Esophagus (tissue), 2 donors: ENCODE measurements around the gene HMG20B. TPM values are rescaled to one million over a fixed set of nuclear protein-coding genes. Genes with fewer than 3 reads are reported as not detected.

Experiments
- H3K27ac ChIP-seq, 2 donors: one replicate each; pipeline ENCODE4 v1.5.1; 2013; ENCODE audit warnings: low read depth in 2 of 2, mild to moderate bottlenecking in 2 of 2, inconsistent platforms in 1 of 2, low read length in 1 of 2, moderate library complexity in 1 of 2
- H3K27me3 ChIP-seq, 2 donors: one replicate each; pipeline ENCODE4 v1.6.1; 2013; ENCODE audit warnings: low read length in 2 of 2, control low read depth in 1 of 2, mild to moderate bottlenecking in 1 of 2; ENCODE audit not compliant: insufficient read depth in 2 of 2, control insufficient read depth in 1 of 2
- H3K36me3 ChIP-seq, 2 donors: one replicate each; pipeline ENCODE4 v1.6.1; 2013; ENCODE audit warnings: low read length in 1 of 2; ENCODE audit not compliant: control insufficient read depth in 2 of 2, insufficient read depth in 2 of 2
- H3K4me1 ChIP-seq, 2 donors: one replicate each; pipeline ENCODE4 v1.6.1; 2013; ENCODE audit warnings: low read length in 1 of 2; ENCODE audit not compliant: control insufficient read depth in 2 of 2, insufficient read depth in 2 of 2
- H3K4me3 ChIP-seq, 2 donors: one replicate each; pipeline ENCODE4 v1.5.1; 2013; ENCODE audit warnings: low read length in 2 of 2, mild to moderate bottlenecking in 2 of 2, low read depth in 1 of 2, moderate library complexity in 1 of 2
- H3K9me3 ChIP-seq, 2 donors: one replicate each; pipeline ENCODE4 v1.6.1; 2013; ENCODE audit warnings: mild to moderate bottlenecking in 2 of 2, low read depth in 1 of 2, low read length in 1 of 2, moderate library complexity in 1 of 2; ENCODE audit not compliant: control insufficient read depth in 2 of 2, insufficient read depth in 1 of 2
- WGBS, 2 donors: extraction: QIAGEN DNeasy Blood & Tissue Kit; methylation state at CpG; one replicate each; pipeline ENCODE4 v1.1.7; 2013; 5-methylcytosine and 5-hydroxymethylcytosine counted together
- polyA plus RNA-seq, 2 donors: library from polyadenylated mRNA; stranded (reverse); fragments of 200-250 nt; gene quantifications; one replicate each; pipeline ENCODE4 v1.2.3, GENCODE V29; 2013
- donor health status: healthy with polysubstance abuse.
- donor health status: Bipolar disorder and iron deficiency.

Gene HMG20B
- polyA plus RNA-seq, 2 donors: 62.1 to 68.4 TPM

DNA sequence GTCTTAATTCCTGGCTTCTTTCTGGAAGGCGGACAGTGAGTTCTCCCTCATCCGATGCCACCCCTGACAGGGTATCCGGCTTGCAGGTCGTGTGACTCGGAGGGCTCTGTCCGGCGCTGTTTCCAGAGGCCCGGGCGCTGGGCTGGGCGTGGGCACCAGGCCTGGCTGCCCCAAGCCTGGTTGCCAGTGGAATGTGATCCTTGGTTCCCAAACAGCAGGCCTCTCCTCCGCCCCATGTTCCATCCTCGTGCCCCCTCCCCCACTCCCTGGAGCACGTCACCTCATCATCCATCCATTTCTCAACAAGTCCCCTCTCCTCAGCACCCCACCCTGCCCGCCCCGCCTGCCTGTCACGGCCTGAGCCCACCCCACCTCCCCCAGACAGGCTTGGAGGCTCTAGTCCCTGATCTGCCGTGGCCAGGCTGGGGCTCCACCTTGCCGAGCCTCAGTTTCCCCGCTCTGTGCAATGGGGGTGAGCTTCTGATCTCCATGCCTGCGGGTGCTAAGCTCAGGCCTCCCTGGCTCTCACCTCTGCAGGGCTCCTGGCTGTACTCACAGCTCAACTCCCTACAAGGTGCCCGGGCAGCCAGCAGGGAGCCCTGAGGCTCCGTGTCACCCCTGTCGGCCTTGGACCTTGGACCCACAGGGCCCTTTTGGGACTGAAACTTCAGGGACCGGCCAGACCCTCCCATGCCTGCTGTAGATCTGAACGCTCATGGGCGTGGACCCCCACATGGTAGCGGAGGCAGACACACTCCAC is 31.7 kb downstream of the HMG20B start:
- Histone ChIP-seq H3K27me3 (no peaks in the 10 kb centered on the region), H3K36me3 (no peaks in the 10 kb centered on the region), H3K27ac (peak overlapping the region; percentile 21 to 27), H3K9me3 (no peaks in the 10 kb centered on the region), H3K4me3 (no peak overlapping the region), H3K4me1 (peaks cover 6 to 10% of the 10 kb centered on the region in 2 donors)
- WGBS, 2 donors: 63 to 76% methylated on average over 24 to 27 of the region's 27 CpGs

DNA sequence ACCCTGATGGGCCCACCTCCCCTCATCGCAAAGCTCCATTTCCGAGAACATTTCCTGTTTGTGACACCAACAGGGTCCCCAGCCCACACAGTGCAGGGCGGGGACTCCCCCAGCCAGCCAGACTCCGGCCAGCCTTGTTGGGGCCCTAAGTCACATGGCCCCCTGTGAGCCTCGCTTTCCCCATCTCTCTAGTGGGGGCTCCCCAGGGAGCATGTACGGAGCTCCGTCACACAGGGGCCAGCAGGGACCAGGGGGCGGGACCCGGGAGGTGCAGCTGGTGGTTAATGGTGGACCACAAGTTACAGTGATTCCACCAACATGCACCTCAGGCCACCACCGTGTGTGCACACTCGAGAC is 32.2 kb downstream of the HMG20B start:
- H3K27me3 ChIP-seq: no peaks in the 10 kb centered on the region
- H3K4me3 ChIP-seq: no peak overlapping the region
- no peaks in the 10 kb centered on the region for H3K9me3 ChIP-seq
- 55 to 63% methylated on average over 11 of the region's 11 CpGs for WGBS, 2 donors
- H3K27ac ChIP-seq: peak overlapping the region in 1 of 2 donors; percentile 21
- peaks cover 6 to 10% of the 10 kb centered on the region in 2 donors for H3K4me1 ChIP-seq
- H3K36me3 ChIP-seq: no peaks in the 10 kb centered on the region

DNA sequence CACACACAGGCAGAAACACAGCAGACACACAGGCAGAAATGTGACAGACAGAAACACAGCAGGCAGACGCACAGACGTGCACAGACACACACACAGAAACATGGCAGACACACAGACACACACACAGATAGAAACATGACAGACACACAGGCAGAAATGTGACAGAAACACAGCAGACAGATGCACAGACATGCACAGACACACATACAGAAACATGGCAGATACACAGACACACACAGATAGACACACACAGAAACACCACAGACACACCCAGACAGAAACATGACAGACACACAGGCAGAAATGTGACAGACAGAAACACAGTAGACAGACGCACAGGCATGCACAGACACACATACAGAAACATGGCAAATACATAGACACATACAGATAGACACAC is 32.6 kb downstream of the HMG20B start:
- Histone ChIP-seq H3K27ac (no peak overlapping the region), H3K9me3 (no peaks in the 10 kb centered on the region), H3K4me3 (no peak overlapping the region), H3K36me3 (peaks cover 0 to 3% of the 10 kb centered on the region in 2 donors), H3K27me3 (no peaks in the 10 kb centered on the region), H3K4me1 (peaks cover 8 to 10% of the 10 kb centered on the region in 2 donors)
- 60 to 65% methylated on average over 3 of the region's 3 CpGs for WGBS, 2 donors

DNA sequence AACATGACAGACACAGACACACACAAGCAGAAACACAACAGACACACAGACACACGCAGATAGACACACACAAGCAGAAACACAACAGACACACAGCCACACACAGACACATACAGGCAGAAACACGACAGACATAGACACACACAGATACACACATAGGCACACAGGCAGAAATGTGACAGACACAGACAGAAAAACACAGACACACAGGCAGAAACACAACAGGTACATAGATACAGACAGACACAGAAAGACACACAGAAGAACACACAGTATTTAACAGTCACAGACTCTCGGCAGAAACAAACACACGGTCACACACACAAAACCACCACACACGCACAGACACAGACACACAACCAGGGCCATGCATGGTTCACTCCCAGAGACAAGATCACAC is 33.0 kb downstream of the HMG20B start:
- Histone ChIP-seq H3K4me3 (peak overlapping the region in 1 of 2 donors; percentile 38), H3K27ac (no peak overlapping the region), H3K36me3 (peaks cover 0 to 3% of the 10 kb centered on the region in 2 donors), H3K9me3 (no peaks in the 10 kb centered on the region), H3K4me1 (peaks cover 8 to 10% of the 10 kb centered on the region in 2 donors), H3K27me3 (no peaks in the 10 kb centered on the region)
- WGBS, 2 donors: 31 to 41% methylated on average over 5 of the region's 5 CpGs

DNA sequence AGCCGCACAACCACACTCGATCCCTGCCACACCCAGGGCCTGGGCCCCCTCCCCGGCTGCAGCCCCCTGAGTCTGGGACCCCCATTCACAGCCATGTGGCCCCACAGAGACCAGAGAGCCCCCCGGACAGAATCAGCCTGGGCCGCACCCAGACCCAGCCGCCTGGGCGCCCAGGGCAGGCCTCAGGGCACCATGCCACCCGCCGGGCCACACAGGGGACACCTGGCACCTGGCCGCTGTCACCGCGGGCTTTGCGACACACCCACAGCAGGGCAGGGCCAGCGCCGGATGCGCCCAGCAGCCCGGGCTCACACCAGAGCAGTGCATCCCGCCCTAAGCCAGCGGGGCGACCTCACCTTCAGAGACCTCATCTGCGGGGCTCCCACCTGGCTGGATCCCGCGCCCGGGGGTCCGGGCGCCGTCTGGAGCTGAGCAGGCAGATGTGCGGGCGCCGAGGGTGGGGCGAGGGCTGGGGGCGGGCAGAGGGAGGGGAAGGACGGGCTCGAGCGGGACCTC is 33.5 kb downstream of the HMG20B start:
- 3 to 7% methylated on average over 35 of the region's 35 CpGs for WGBS, 2 donors
- peak overlapping the region; percentile 57 to 68 for H3K27ac ChIP-seq
- H3K27me3 ChIP-seq: no peaks in the 10 kb centered on the region
- H3K4me3 ChIP-seq: peak overlapping the region; percentile 38 to 43
- peaks cover 8 to 10% of the 10 kb centered on the region in 2 donors for H3K4me1 ChIP-seq
- no peaks in the 10 kb centered on the region for H3K9me3 ChIP-seq
- H3K36me3 ChIP-seq: peaks cover 0 to 7% of the 10 kb centered on the region in 2 donors

DNA sequence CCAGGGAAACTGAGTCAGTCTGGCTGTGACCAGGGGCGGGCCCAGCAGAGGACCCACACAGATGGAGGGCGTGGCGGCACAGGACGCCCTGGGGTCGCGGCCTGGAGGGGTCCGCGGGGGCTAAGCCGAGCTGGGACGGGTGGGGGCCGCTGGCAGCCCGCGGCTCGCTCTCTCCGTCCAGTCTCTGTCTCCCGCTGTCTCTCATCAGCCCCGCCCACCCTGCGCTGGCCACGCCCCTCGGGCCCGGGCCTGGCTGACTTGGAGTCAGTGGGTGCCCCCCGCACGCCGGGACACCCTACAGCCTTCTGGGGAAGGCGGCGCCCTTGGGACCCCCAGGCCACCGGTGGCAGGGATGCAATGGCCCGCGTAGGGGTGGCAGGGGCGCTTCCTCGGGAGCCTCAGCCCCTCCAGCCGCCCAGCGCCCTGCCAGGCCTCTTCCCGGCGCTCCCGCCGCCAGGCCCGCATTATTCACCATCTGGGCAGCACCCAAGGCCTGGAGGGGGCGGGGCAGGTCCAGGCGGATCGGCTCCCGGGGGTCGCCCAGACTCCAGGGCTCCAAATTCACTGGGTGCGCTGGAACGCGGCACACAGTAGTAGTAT is 34.0 kb downstream of the HMG20B start, which contains the start of gene TBXA2R:
Gene TBXA2R (minus strand): TSS at position 186 of the 600 bp plus-strand sequence. CDS start 6,241 bp downstream, outside the sequence.
- Histone ChIP-seq H3K4me3 (peak within 1 kb of the TSS; percentile 38 to 43), H3K9me3 (no peaks in the 10 kb centered on the region), H3K27ac (peak within 1 kb of the TSS; percentile 57 to 68), H3K36me3 (peaks cover 0 to 12% of the 10 kb centered on the region in 2 donors), H3K27me3 (no peaks in the 10 kb centered on the region), H3K4me1 (peaks cover 8 to 10% of the 10 kb centered on the region in 2 donors)
- WGBS, 2 donors: 4% methylated on average over 46 of the region's 46 CpGs

DNA sequence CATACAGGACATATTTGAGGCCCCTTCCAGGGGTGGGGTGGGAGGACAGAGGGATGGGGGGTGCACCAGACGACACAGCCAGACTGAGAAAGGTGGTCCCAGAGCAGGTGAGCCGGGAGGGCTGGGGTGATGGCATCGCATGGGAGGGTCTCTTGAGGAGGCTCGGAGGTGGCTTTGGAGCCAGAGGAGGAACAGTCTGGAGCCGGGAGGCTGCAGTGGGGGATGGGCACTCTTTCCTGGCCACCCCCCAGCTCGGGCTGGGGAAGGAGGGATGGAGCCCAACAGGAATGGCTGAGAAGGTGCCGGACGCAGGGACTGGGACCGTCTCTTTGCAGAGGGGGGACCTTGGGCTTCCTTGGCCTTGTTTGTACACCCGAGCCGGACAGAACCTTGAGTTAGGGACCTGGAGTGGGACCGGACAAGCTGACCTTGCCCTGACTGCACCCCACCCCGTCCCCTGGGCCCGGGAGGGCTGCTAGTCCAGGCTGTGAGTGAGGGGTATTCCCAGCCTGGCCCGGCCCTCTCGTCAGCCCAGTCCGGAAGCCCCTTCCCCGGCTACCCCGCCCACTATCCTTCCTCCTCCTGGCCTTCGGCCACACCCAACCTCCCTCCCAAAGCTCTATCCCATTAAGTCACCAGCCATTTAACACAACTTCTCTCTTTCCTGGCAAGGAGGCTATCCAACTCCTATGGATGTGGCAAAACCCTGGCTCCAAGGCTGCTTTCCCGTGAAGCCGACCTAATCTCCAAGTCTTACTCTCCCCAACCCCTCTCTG is 34.7 kb downstream of the HMG20B start:
- peaks cover 0 to 20% of the 10 kb centered on the region in 2 donors for H3K36me3 ChIP-seq
- H3K27me3 ChIP-seq: no peaks in the 10 kb centered on the region
- H3K4me1 ChIP-seq: peaks cover 8 to 10% of the 10 kb centered on the region in 2 donors
- H3K4me3 ChIP-seq: peak overlapping the region in 1 of 2 donors; percentile 38
- 24 to 33% methylated on average over 22 of the region's 22 CpGs for WGBS, 2 donors
- H3K9me3 ChIP-seq: no peaks in the 10 kb centered on the region
- H3K27ac ChIP-seq: peak overlapping the region; percentile 53 to 57

DNA sequence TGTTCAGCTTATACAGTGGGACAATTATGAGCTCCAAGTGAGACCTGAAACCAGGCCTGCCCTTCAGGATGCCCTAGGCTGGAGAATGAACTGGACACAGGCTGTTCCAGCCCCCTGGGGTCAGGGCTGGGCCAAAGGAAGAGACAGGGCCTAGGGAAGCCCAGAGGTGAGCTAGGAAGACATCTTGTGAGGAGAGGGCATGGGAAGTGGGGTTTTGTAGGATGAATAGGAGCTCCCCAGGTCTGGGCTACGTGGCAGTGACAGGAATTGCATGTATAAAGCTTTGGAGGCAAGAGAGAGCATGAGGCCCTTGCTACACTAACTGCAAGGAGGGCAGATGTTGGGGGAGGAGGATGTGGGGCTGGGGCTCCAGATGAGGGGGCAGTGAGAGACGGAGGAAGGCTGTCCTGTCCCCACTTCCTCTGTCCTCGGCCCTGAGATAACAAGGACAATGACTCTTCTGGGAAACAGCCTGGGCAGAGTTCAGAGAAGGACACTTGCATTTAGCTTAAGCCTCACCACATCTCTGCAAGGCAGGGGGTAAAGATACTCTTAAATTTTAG is 35.4 kb downstream of the HMG20B start:
- H3K27me3 ChIP-seq: no peaks in the 10 kb centered on the region
- peak overlapping the region in 1 of 2 donors; percentile 53 for H3K27ac ChIP-seq
- H3K36me3 ChIP-seq: peaks cover 0 to 24% of the 10 kb centered on the region in 2 donors
- peaks cover 8 to 10% of the 10 kb centered on the region in 2 donors for H3K4me1 ChIP-seq
- no peaks in the 10 kb centered on the region for H3K9me3 ChIP-seq
- WGBS, 2 donors: 57 to 63% methylated on average over 3 of the region's 3 CpGs
- no peak overlapping the region for H3K4me3 ChIP-seq

DNA sequence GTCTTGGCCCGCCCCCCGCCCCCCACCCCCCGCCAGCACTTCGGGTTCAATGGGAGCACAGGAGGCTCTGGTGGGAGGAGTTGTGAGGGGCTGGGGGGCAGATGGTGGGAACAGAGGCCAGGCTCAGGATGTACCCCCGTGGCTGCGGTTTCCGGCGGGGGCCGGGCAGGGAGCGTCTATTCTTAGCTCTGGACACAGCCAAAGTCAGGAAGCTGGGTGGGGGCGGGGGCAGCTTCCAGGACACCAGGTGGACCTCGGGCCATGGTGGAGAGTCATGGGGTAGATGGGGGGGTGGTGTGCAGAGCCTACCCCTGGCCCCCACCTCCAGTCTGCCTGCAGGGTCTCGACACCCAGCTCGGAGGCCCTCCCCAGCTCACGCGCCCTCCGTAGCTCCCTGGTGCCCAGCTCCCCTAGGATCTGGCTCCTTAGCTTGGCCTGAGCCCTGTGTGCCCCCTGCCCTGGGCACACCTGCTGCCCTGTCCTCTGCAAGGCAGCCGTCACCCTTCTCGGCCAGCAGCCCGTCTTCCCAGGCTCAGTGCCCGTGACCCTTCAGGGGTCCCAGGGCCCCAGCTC is 36.1 kb downstream of the HMG20B start:
- Histone ChIP-seq H3K27ac (peak overlapping the region in 1 of 2 donors; percentile 53), H3K36me3 (peaks cover 0 to 29% of the 10 kb centered on the region in 2 donors), H3K9me3 (no peaks in the 10 kb centered on the region), H3K27me3 (no peaks in the 10 kb centered on the region), H3K4me3 (no peak overlapping the region), H3K4me1 (peaks cover 8 to 10% of the 10 kb centered on the region in 2 donors)
- 52 to 53% methylated on average over 18 to 21 of the region's 21 CpGs for WGBS, 2 donors
